22Rv1 (cell line): Measurements from ENCODE around the gene MTPN.

ENCODE experiments used
- H3K27ac ChIP-seq: fragments of 450-650 bp; 2 replicates; pipeline ENCODE4 v1.5.1; 2017
- ZFX ChIP-seq: fragments of 450-650 bp; IDR thresholded peaks from 2 replicates; pipeline ENCODE4 v1.6.1; 2017; ENCODE audit warnings: antibody characterized with exemption, borderline replicate concordance
- TF ChIP-seq, protein P1 (sequence below): fragments of 450-650 bp; IDR thresholded peaks from 2 replicates; pipeline ENCODE4 v1.5.1; 2017; ENCODE audit warnings: mild to moderate bottlenecking

MTPN gene

DNA sequence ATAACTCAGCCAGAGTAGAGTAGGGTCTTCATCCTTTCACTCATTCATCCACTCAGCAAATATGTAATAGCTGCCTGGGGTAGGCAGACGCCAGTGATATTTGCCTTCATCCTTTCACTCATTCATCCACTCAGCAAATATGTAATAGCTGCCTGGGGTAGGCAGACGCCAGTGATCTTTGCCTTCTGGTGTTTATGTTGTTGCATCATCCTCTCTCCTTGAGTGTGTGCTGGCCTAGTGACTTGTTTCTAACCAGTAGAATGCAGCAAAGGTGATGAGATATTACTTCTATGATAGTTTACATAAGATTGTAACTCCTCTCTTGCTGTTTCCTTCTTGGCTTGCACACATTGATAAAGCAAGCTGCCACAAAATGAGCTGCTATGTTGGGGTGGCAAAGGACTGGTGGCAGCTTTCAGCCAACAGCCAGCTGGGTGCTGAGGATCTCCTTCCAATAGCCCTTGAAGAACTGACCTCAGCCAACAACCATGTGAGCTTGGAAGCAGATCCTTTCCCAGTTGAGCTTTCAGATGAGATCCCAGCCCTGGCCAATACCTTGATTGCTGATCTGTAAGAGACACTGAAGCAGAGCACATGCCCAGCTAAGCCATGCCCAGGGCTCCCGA, 23.2 kb upstream of the MTPN start:
- TF ChIP-seq, protein P1, sequence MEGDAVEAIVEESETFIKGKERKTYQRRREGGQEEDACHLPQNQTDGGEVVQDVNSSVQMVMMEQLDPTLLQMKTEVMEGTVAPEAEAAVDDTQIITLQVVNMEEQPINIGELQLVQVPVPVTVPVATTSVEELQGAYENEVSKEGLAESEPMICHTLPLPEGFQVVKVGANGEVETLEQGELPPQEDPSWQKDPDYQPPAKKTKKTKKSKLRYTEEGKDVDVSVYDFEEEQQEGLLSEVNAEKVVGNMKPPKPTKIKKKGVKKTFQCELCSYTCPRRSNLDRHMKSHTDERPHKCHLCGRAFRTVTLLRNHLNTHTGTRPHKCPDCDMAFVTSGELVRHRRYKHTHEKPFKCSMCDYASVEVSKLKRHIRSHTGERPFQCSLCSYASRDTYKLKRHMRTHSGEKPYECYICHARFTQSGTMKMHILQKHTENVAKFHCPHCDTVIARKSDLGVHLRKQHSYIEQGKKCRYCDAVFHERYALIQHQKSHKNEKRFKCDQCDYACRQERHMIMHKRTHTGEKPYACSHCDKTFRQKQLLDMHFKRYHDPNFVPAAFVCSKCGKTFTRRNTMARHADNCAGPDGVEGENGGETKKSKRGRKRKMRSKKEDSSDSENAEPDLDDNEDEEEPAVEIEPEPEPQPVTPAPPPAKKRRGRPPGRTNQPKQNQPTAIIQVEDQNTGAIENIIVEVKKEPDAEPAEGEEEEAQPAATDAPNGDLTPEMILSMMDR: no peak
- no peak for TF ChIP-seq ZFX
- no peak overlapping the region for H3K27ac ChIP-seq

DNA sequence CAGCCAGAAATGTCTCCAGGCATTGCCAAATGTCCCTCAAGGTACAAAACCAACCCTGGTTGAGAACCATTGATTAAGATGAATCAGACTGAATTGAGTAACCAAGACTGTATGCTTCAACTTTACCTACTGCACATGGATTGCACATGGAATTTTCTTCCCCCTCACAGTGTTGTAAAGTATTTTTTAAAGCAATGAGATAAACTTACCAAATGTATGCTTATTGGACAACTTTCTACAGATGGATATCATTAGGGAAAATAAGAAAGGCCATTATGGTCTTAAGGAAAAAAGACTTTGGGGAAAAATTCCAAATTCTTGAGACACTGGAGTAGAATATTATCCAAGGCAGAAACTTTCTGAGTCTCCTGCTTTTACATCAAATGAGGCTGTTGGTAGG, 20.9 kb upstream of the MTPN start:
- TF ChIP-seq, protein P1: no peak
- no peak for TF ChIP-seq ZFX
- no peak overlapping the region for H3K27ac ChIP-seq

DNA sequence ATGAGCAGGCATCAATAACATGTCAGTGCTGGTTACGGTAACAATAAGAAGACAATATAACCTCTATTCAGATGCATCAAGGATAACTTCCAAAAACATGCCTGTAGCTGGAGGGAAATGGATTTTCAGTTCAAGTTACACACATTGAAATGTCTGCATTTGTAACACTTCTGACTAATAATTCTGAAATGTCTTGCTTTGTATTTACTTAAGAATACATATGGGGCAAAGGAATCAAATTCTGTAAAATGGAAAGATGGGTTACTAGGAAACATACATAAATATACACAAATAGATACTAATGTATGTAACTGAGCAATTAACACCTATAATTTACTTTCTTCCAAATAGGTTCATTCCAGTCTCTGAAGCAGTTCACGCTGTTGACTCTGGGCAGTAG, 18.6 kb upstream of the MTPN start:
- H3K27ac ChIP-seq: no peak overlapping the region
- TF ChIP-seq ZFX: no peak

DNA sequence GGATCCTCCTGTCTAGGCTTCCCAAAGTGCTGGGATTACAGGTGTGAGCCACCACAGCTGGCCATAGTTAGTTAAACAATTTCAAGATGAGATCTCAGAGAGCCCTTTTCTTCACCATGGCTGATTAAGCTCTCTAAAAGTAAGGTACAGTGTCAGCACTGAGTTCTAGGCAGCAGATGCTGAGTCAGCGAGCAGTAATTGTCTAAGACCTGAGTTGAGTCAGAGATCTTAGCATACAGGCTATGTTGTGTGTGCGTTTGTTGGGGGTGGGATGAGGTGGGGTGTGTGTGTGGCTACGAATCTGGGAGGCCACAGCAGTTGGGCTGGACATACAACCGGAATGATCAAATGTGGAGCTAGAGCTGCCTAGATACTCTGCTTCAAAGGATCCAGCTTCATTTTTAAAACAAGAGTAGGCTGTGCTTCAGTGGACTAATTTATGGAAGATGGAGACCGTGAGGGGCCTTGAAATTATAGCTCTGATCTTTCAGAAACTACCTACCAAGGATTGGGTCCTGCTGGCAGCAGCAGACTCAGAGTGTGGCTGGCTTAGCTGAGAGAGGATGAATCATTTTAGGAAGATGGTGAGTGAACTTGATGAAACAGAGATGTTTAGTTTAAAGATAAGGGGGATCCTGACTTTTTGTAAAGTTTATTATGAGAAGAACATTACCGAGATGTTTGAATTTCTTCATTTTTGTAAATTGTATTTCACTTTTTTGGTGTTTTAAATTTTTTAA, 17.5 kb upstream of the MTPN start:
- no peak for TF ChIP-seq ZFX
- TF ChIP-seq, protein P1: no peak
- H3K27ac ChIP-seq: no peak overlapping the region

DNA sequence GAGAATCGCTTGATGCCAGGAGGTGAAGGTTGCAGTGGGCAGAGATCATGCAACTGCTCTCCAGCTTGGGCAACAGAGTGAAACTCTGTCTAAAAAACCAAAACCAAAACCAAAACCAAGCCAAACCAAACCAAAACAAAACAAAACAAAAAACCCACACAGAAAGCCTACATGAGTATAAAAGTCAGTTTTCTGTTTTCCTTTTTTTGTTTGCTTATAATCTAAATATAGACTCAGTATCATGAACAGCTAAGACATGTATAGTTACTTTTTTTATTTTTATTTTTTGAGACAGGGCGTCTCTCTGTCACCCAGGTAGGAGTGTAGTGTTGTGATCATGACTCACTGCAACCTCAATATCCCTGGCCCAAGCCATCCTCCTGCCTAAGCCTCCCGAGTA, 16.8 kb upstream of the MTPN start:
- no peak overlapping the region for H3K27ac ChIP-seq
- no peak for TF ChIP-seq ZFX
- TF ChIP-seq, protein P1: no peak

DNA sequence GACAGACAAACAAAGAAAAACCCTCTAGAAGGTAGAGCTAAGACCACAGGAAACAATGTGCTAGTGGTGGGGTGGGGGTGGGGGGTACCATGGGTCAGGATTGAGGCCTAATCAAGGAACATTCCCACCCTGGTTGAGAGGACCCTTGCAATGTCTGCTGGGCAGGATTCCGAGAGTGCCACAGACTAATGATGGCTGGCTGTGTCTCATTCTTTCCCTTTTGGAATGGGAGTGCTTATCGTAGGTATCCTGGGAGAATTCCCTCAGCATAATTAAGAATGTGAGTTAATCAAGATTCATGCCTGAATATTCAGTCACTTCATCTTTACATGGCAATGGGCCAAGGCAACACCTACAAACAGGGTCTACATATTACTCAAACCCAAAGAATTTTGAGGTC, 14.7 kb upstream of the MTPN start:
- no peak for TF ChIP-seq ZFX
- TF ChIP-seq, protein P1: no peak
- H3K27ac ChIP-seq: no peak overlapping the region

DNA sequence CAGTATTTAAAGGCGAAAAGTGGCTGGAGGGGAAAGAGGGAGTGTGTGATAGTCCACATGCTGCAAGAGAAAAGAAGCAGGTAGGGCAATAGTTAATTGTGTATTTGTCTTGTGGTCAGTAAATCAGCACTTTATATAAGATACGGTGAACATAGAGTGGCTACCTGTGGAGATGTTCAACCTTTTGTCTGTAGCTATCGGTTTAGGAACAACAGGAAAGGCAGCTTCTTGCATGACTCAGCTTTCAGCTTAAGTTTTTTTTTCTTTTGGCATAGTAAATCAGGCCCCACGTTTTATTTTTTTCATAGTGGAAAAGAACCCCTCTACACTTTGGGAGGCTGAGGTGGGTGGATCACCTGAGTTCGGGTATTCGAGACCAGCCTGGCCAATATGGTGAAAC, 14.2 kb upstream of the MTPN start:
- TF ChIP-seq, protein P1: no peak
- no peak for TF ChIP-seq ZFX
- H3K27ac ChIP-seq: no peak overlapping the region

DNA sequence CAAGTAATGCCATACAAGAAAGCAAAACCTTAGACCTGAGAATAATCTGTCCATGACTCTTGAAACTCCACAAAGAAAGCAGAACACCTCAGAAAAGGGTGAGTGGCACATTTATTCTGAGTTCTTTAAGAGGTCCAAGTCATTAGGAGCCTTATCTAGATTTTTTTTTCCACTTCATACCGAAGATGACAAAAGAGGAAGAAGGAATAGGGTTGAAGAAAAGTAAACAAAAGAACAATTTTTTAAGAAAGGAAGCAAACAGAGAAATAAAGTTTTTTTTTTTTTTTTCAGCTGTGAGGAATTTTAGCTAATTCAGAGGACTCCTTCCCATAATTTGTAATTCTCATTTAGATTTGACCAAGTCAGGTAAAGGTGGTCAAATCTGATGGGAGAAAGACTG, 13.1 kb upstream of the MTPN start:
- TF ChIP-seq ZFX: no peak
- TF ChIP-seq, protein P1: no peak
- no peak overlapping the region for H3K27ac ChIP-seq
